NCI-H345 treated with DMSO at 0.1 percent for 48 hours (cell line): ENCODE data around the gene CLDN19.
A peak's percentile ranks its signal among the peaks of the same experiment; 100 is the strongest.

Experiments used
- DNase-seq: peaks from one replicate; lab custom pipeline; 2025; ENCODE audit not compliant: unreplicated experiment; lab: John Stamatoyannopoulos, UW

Gene CLDN19, protein sequence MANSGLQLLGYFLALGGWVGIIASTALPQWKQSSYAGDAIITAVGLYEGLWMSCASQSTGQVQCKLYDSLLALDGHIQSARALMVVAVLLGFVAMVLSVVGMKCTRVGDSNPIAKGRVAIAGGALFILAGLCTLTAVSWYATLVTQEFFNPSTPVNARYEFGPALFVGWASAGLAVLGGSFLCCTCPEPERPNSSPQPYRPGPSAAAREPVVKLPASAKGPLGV

DNA sequence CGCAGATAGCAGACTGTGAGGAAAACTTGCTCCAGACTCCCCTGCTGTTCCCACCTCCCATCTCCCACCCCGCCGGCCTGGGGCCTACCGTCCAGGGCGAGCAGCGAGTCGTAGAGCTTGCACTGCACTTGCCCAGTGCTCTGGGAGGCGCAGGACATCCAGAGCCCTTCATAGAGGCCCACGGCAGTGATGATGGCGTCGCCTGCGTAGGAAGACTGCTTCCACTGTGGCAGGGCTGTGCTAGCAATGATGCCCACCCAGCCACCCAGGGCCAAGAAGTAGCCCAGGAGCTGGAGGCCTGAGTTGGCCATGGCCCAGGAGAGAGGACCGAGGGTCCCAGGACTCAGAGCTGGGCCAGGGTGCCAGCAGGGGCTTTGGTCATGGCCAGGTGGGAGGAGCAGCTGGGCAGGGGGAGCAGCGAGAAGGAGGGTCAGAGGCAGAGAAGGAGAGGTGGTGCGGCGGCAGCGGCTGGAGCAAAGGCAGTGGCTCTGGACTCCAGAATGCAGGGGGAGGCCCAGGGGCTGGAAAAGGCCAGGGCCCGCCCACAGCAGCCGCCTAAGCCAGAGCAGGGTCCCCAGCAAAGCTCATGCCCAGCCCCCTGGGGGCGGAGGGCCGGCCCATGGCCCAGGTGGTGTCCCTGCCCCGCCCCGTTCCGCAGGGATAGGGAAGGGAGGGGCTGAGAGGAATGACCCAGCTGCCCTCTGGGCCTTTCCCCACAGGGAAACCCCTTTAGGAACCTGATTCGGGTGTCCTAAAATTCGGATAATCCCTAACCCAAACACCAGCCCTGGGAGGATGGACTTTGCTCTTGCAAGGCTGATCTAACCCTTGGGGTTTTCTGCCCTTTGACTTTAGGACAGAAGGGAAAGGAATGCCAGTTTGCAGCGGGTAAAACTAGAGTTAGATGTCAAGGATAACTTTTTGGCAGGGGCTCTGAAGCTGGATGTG, at the start of gene CLDN19:
TSS of gene CLDN19 (minus strand) at position 484 of the 948 bp plus-strand sequence. CDS start at position 311, 173 bp downstream.
- no peak for DNase-seq

DNA sequence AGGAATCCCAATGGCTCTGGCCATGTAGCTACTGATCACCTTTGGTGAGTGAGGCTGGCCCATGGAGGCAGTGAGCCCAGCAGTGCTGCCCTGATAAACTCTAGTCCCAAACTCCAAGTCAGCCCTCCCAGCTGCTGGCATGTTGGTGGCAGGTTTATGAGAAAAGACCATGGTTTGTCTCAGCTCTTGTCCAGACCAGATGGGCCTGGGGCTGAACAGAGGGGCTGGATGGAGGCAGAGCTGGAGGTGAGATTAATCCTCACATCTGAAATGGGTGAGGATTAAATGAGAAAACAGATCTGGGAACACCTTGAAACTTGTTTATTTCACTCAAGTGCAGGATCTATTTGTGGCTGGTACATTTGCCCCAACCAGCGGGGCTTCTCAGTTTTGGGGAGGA, 48.0 kb upstream of the CLDN19 start:
- no peak for DNase-seq

DNA sequence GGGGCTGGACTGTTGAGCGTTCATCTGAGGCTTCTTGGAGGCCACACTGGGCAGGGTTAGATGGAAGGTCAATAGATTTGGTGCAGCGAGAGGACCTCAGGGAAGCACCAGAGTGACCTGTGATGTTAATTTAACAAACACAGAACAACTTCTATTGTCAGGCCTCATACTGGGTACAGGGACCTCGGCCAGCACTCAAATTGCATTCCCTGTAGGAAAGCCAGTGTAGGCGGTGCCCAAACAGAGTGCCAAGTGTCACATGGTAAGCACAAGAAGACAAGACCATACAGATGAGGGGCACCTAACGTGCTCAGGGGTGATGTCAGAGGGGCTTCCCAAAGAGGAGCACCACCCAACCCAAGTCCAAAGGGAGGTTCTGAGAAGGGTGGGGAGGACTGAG, 46.1 kb upstream of the CLDN19 start:
- DNase-seq: no peak

DNA sequence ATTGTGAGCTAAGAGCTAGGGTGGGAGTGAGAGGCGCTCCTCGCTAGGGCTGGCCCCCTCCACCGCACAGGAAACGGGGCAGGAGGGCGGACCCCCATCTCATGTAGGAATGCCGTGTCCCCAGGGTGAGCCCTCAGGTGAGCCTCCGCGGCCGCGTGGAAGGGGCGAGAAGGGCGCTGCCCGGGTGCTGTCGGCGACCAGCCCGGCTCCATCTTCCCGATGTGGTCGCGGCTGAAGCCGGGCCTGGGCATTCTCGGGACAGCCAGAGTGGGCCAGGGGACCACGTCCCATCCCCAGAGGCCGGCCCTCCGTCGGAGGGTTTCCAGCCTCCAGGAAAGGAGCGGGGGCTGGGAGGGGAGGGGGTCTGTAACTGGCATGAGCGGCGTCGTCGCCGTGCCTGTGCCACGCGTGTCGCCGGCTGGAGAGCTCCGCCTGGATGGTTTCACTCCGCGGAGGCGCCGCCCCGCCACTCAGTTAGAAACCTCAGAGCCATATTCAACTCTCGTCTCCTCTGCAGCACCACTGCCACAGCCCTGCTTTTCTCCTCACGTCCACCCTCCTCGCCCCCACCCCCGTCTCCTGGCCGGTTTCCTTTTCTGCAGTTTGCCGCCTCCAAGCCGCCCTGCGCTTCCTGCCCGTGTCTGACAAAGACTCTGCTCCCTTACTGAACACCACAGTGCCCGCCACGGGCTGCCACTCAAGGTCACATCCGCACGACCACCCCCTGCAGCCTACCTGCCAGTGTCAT, 45.1 kb upstream of the CLDN19 start, which contains the start of gene TMEM269:
TSS of gene TMEM269 (plus strand) at position 46 of the 748 bp plus-strand sequence. CDS start 4,903 bp downstream, outside the sequence.
- no peak for DNase-seq

DNA sequence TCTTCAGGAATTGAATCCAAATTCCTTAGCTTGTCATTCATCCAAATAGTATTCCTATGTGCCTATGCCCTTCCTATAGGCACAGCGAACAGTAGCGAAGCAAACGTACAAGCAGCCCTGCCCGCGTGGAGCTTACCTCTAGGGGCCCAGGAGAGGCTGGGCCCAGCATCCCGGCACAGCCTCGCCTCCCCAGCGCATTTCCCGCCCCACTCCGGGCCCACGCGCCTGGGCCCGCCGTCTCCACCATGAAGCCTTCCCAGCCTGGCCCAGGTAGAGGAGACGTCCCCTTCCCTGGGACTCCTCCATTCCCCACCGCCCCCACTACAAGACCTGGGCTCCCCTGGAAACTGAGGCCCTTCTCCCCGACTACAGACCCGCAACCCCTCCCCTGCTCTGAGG, 44.5 kb upstream of the CLDN19 start:
- DNase-seq: no peak

DNA sequence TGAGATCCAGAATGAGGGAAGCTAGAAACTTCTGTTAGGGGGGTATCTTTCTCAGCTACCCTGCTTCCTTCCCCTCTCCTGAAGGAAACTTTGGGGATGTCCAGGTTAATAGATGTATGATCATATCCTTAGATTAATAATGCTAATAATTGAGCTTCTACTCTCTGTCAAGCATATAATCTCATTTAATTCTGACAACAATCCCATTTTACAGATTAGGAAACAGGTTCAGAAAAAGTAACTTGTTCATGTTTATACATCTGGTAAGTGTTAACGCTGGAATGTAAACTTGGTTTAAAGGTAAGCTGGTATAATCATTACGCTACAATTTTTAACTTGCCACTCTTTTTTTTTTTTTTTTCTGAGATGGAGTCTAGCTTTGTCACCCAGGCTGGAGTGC, 43.1 kb upstream of the CLDN19 start:
- no peak for DNase-seq

DNA sequence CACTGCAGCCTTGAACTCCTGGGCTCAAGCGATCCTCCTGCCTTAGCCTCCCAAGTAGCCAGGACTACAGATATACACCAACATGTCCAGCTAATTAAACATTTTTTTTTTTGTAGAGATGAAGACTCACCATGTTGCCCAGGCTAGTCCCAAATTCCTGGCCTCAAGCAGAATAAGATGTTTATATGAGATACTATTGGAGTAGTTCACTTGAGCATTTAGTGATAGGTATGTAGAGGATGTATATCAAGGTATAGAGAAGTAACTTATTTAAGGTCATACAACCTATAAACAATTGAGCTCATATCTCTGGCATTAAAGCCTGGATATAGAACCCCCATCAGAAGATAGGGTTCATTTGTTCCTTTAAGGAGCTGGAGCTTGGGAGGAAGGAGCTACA, 40.1 kb upstream of the CLDN19 start:
- DNase-seq: no peak

DNA sequence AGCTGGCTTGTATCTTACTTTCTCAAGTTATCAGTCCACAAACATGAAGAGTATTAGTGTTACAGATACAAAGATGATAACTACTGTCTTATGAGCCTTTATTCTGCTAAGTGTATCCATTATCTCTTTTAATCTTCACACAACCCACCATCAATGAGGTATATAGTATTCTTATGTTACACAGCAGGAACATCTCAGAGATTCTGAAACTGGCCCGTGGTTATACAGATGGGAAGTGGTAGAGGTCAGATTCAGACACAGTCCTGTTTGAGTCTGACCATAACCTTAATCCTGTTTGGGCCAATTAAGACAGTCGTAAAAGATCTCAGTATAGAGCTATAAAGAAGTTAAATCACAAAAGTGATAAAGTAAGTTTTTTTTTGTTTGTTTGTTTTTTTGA, 39.7 kb upstream of the CLDN19 start:
- no peak for DNase-seq

DNA sequence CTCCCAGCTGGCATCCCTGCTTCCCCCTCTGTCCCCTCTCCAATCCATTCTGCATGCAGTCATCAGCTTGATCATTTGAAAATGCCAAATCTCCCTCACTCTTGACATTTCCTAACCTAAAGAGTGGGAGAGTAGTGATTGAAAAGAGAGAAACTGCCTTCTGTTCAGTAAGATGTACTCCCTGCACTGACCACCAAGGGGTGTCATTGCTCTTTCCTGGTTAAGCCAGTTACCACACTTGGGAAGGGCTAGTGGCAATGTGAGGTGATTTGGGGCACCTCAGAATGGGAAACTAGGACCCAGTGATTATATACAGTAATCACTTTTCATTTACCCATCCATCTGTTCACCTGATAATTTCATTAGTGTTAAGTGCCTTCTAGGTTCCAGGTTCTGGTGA, 37.8 kb upstream of the CLDN19 start:
- DNase-seq: no peak

DNA sequence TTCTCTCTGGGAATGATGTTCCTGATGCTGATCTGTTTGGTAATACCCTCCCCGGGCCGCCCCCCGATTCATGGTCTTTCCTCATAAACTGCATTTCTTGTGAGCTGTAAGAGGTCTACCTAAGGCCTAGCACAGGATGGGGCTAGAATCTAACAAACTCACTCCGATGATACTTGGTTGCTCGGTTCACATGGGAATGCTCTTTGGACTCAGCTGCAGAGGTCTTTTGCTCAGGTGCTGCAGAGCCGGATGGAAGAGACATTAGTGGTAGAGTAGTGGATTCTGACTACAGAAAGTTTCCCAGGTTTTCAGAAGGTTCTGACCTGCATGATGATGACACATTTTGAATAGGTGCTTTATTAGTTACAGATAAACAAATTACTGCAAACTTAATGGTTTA, 36.5 kb upstream of the CLDN19 start:
- no peak for DNase-seq

DNA sequence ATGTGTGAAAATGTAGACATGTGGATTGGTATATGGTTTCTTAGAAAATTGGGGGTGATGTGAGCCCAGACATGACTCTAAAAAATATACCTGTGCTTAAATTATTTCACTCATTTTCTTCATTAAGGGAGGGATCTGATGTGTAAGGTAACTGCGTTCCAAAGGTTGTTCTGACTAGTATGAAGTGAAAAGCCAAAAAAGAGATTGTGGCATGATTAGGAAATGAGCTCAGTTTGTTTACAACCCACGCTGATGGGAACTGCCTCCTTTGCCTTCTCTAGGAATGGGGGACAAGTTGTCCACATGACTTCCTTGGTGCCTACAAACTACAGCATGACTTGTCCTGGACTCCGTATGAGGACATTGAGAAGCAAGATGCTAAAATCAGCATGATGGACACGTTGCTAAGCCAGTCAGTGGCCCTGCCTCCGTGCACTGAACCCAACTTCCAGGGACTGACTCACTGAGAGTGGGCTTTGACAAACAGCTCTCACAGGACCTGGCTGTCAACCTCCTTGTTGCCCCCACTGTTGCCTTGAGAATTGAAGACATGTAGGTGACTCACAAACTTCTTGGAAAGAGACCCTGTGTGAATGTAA, 35.0 kb upstream of the CLDN19 start:
- no peak for DNase-seq

DNA sequence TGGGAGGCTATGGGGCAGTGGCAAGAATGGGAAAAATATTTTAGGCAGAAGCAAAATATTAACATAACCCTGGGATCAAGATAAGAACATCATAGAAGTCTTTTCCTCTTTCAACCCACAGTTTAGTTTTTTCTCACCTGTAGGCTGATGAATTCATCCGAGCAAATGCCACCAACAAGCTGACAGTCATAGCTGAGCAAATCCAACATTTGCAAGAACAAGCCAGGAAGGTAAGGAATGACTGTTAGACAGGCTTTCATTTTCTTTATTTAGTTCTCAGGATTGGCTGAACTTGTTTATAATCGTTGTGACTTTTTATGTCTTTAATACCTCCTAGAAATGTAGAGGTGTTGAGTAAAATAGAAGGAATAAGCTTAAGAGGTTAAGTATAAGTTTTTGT, 33.4 kb upstream of the CLDN19 start:
- DNase-seq: no peak

DNA sequence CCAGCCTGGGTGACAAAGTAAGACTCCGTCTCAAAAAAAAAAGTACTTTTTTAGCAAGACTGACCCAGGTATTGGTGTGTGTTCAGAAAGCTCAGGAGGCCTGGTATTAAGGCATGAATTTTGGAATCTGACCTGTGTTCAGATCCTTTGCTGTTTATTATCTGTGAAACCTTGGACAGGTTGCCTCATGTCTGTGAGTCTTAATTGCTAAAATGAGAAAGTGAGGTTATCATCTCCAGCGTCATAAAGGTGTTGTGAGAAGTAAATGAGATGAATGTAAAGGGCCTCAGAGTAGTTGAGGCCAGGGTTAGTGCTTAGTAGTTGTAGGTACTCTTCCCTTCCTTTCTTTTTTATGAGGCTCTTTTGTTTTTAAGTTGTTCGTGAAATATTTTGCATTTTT, 29.8 kb upstream of the CLDN19 start:
- DNase-seq: no peak

DNA sequence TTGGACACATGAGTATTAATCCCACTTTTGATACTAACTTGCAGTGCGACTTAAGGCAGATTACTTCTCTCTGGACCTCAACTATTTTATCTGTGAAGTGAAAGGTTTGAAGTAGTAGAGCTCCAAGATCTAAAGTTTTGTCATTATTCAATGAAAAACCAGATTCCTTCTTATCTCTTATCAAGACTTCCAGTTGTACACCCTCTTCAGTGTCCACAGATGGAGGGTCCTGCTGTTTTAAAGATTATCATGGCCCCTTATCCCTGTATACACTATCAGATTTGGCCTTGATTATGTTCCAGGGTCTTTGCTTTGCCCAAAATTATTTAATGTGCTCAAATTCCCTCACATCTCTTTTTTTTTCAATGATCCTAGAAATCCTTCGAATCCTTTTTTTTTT, 28.1 kb upstream of the CLDN19 start:
- no peak for DNase-seq

DNA sequence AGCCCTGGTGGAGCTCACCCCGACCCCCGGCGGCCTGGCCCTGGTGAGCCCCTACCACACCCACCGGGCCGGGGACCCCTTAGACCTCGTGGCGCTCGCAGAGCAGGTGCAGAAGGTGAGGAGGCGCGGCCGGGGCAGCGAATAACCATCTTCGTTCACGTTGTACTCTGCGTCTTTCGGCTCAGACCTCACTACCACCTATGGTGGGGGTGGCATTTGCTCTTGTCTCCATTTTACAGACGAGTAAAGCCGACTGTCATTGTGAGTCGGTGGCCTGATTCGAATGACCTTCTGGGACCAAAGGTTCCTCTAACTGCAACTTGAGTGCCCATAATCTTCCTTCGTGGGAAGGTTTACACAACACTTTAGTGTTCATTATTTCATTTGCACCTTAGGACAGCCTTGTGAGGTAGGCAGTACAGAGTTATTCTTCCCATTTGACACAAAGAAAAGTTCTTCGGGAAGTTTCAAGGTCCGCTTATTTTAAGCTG, 27.5 kb upstream of the CLDN19 start:
- DNase-seq: no peak

DNA sequence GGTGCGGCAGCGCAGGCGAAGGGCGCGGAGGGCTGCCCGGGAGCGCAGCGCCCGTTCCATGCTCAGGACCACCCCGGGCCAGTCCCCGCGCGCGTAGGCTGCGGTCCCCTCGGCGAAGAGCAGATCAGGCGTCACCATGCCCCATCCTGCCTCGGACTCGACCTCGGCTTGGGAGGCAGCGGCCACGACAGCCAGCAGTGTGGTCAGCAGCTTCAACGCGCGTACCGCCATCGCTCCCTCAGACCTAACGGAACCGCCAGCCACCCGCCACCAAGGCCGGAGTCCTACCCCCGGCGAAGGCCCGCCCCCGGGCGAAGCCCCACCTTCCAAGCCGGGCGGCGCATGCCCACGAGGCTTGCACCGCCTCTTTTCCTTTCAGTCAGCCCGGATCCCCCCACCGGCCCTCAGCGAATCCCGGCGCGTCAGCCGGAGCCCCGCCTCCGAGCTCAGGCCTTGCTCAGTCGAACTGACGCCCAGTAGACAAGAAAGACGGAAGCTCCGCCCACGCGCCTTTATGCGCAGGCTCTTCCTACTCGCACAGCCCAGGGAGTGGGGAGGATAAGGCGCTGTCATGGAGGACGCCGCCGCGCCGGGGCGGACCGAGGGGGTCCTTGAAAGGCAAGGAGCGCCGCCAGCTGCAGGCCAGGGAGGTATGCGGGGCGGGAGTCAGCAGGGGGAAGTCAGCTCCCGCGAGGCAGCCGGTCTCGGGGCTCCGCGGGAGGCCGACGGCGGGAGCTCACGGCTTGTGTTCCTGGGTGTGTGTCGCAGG, 26.9 kb upstream of the CLDN19 start, which contains the start of the genes C1orf50 and P3H1:
TSS of gene C1orf50 (plus strand) at position 509 of the 769 bp plus-strand sequence. CDS start at position 572, 63 bp downstream.
TSS of gene P3H1 (minus strand) at position 288 of the 769 bp plus-strand sequence. CDS start at position 231, 57 bp downstream.
- peak; percentile 98 for DNase-seq

DNA sequence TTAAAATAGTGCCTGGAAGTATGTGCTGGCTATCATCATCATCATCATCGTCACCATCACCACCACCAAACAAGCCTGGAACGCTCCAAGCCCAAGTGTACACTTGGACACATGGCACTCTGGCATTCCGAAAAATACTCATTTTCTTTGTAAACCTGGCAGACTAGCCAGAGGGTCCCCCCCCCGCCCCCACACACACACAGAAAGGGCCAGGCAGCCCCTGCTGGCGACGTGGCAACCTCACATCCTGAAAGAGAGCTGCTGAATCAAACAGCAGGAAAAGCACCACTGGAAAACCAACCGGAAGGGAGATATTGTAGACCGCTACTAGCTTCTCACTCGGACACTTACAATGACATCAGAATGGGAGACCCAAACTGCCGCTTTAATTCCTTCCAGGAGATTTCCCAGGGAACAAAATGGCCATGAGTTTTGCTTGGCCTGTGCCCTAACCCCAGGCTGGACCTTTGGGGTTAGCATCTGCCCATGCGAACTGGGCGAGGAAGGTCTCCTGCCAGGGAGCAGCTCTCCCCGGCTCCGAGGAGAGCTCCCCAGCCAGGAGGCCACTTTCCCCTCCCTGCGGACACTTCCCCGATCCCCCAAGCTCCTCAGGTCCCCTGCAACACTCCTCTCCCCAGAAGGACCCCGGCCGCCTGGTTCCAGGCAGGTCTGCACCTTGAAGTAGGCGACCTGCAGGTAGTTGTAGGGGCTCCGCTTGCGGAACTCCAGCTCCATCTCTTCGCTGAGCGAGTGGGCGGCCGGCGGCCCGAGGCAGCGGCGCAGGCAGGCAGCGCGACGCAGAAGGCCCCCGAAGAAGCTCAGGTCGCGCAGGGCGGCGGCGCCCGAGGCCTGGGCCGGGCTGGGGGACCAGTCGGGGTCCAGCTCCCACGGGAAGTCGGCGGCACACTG, 26.1 kb upstream of the CLDN19 start:
- DNase-seq: peak; percentile 32

DNA sequence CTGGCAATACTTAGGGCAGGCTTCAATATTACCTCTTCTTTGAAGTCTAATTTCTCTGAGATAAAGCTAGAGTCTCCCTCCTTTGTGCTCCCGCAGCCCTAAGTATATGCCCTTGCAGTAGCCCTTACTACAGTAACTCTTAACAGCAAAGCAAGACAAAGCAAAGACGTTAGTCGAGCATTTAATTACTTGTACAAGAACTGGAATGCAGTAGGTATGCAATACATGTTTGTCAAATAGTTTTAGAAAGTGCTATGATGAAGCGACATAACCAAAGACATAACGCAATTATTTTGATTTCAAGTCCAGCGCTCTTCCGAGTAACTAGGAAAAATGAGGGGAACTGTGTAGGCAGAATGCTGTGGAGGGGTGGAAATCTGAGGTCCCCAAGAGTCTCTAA, 25.2 kb upstream of the CLDN19 start:
- DNase-seq: no peak

DNA sequence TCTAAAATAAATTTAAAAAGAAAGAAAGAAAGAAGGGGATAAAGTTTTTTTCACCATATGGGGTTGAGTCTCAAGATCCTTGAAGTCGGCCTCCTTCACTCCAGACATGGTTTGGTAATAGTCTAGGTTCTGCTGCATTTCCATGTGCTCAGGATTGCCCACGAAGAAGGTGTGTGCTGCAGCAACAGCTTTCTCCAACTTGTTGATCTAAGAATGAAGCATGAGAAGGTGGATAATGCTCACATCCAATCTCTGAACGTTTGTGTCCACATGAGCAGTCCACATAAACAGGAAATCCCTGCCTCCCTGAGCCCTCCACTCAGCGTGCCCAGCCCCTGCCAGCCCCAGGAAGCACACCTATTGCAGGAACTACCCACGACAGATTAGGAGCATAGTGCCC, 22.2 kb upstream of the CLDN19 start:
- no peak for DNase-seq
